NCI-H2196 (cell line): Measurements from ENCODE around the gene ADIPOR2.
A peak's percentile ranks its signal among the peaks of the same experiment; 100 is the strongest.

Source experiments
- DNase-seq: peaks from one replicate; lab custom pipeline; 2025; ENCODE audit not compliant: unreplicated experiment; lab: John Stamatoyannopoulos, UW

ADIPOR2 gene

GRCh38 chr12:1797991-1798640 lies 107.2 kb downstream of the ADIPOR2 start:
- no peak for DNase-seq

GRCh38 chr12:1798641-1799020 lies 107.8 kb downstream of the ADIPOR2 start:
- no peak for DNase-seq

GRCh38 chr12:1799051-1799881 lies 108.4 kb downstream of the ADIPOR2 start:
- DNase-seq: no peak

GRCh38 chr12:1799882-1800400 lies 109.1 kb downstream of the ADIPOR2 start:
- no peak for DNase-seq

GRCh38 chr12:1800401-1801302 lies 109.8 kb downstream of the ADIPOR2 start:
- peak; percentile 23 for DNase-seq

GRCh38 chr12:1801303-1801975 lies 110.6 kb downstream of the ADIPOR2 start:
- DNase-seq: no peak

DNA sequence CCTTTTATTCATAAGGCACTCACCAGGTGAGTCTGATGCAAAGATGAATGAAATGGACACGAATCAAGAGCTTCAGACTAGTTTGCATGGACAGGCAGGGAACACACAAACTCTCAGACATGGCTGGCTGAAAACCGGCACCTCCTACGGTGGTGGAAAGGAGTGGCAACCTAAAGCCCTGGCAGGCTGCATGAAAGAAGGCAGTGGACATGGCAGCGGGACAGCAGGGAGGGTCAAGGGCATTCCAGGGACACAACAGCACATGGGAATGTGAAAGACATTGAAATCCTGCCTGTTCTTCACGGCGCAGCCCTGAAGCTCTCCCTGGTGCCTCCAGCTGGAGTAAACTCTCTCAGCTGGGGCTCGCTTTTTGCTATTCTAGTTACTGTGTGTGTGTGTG lies 112.9 kb downstream of the ADIPOR2 start:
- no peak for DNase-seq

GRCh38 chr12:1804545-1805332 lies 113.9 kb downstream of the ADIPOR2 start:
- DNase-seq: peak; percentile 63

- no peak for DNase-seq
These were observed 114.7 kb downstream of the ADIPOR2 start for GRCh38 chr12:1805441-1806081.

GRCh38 chr12:1806301-1807086 lies 115.6 kb downstream of the ADIPOR2 start:
- no peak for DNase-seq

GRCh38 chr12:1807087-1807860 lies 116.4 kb downstream of the ADIPOR2 start:
- no peak for DNase-seq

DNA sequence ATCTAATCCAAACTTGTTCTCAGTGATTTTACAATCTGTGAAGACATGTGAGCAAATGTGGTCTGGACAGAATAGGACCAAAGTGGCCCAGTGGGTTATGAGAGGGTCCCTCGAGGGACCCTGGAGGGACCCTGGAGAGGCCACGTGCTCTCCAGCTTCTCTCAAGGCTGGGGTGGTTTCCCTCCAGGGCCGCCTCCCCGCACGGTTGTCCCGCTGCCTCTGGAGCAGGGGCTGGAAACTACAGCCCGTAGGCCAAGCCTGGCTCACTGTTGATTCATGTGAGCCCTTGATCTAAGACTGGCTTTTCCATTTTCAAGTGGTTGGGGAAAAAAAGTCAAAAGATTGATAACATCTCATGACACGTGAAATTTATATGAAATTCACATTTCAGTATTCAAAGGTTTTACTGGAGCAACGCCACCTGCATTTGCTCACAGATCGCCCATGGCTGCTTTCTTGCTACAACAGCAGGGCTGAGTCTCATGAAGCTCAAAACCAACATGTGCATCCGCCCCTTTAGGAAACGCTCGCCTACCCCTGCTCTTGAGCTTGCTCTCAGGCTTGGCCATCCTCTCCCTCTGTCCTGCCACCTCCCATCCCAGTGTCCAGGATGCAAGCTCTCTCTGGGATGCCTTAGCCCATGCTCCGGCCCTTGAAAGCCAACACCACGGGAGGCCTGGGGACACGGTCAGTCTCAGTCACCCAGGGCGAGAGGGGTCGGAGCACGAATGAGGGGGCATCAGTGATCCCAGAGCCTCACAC lies 117.3 kb downstream of the ADIPOR2 start:
- DNase-seq: no peak

DNA sequence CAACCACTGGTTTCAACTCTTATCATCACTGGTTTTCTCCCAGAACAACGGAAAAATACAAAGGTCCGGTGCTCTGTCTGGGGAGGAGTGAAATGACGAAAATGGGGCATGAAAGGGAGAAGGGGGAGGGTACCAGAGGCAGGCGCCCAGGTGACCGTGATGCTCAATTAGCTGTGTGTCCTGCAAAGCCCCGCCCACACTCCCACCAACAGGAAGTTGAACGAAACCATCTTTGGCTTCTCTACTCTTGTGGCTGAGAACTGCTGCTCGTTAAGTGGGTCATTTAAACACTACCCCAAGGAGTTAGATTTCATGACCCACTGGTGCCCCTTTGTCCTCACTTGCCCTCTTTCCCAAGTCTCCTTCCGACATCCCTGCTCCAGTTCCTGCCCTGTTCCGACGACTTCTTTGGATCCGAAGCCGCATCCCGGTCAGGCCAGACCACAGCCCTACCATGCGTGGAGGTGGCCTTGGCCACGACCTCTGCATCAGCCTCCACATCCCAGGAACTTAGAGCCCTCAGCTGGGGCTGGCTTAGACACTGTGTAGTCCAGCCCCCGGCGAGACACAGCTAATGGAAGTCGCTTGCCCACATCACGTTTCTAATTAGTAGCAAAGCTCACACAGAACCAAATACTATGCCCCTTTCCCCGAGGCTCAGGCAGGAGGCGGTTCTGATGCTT lies 118.1 kb downstream of the ADIPOR2 start:
- DNase-seq: no peak

- no peak for DNase-seq
These were observed 118.8 kb downstream of the ADIPOR2 start for GRCh38 chr12:1809591-1810190.

- DNase-seq: no peak
These were observed 119.5 kb downstream of the ADIPOR2 start for GRCh38 chr12:1810201-1810930.

DNA sequence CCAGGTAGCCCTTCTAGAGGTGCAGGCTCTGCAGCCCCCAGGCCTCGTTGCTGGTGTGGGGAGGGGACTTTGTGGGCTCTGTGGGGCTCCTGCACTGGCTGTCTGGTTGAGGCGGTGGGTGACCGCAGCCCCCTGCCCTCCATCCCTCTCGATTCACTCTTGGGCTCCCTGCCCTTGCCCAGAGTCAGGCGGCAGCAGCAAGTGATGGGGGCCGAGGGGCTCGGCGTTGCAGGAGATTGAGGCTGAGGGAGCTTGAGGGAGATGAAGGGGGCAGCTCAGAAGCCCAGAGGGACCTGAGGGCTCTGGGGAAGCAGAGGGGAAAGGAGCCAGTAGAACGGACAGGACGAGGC lies 120.0 kb downstream of the ADIPOR2 start:
- DNase-seq: no peak
